GM21515 (cell line): ENCODE measurements around the gene METTL27.
"Not testable (repeated sequence)": the region's sequence is repeated elsewhere in the genome, so short reads cannot be mapped to it uniquely, and the experiment has no call there.

ENCODE experiments used
- ATAC-seq: cut with Tn5 transposase; IDR thresholded peaks from one replicate; pipeline ENCODE4 v1.9.1; 2021; ENCODE audit not compliant: unreplicated experiment

Gene METTL27, protein sequence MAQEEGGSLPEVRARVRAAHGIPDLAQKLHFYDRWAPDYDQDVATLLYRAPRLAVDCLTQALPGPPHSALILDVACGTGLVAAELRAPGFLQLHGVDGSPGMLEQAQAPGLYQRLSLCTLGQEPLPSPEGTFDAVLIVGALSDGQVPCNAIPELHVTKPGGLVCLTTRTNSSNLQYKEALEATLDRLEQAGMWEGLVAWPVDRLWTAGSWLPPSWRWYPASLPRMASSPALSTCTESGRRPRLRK

DNA sequence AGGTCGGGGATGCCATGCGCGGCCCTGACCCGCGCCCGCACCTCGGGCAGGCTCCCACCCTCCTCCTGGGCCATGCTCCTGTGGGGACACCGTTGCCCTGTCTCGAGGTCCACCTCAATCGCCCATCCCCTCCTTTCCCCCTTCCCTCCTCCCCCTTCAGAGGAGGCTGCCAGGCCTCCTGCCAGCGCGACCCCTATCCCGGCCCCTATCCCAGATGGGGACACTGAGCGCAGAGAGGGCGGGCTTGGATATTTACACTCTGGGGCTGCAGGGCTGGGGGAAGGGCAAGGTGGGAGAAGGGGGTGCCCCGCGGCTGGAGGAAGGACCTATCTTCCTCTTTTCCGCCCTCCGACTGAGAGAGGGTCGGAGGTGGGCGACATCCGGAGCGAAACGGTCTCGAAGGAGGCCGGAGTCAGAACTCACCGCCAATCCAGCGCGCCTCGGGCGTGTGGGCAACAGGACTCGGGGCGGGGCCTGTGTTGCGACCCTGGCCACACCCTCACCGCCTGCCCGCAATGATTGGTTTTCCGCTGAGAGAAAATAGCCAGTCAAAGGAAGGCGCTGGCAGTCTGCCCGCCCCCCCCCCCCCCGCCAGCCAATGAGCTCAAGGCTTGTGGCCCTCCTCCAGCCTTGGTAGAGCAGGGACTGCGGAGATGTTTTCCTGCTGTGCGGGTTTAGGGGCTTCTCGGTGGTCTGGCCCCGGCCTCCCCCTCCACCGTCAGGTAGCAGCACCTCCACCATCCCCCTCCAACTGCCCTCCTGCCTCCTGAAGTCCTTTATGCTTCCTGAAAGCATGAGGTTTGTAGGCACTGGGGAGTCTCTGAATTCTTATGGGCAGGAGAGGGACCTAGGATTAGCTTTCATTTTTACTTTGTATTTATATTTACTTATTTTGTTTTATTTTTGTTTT is at the start of gene METTL27:
Gene METTL27 (minus strand): TSS at position 450 of the 910 bp plus-strand sequence. CDS start 376 bp downstream, at position 74.
- ATAC-seq: peak; percentile 94

DNA sequence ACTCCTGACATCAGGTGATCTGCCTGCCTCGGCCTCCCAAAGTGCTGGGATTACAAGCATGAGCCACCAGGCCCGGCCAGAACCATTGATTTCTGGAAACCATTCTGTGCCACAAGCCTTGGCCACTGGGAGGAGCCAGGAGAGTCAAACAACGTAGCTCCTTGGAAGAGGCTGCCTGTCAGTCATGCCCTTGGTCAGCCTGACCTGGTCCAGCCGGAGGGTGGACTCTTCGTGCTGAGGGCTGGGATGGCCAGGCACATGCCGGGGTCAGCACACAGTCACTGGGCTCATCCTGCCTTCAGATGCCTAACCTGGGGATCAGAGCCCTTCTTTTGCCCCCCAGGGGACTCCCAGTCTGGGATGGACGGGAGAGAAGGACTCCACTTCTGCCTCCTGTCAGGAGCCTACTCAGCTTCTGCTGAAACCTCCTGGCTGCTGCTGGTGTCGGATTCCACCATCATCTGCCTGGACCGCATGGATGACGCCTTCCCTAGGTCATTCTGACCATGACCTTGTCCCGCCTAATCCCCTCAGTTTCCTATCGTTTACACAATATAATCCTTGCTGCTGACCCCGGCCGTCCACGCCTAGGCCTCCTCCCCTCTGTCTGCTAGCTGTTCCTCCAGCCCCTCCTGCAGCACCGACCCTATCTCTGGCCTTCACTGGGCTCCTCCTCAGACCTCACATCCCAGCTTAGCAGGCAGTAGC is 49.0 kb upstream of the METTL27 start:
- ATAC-seq: no peak

DNA sequence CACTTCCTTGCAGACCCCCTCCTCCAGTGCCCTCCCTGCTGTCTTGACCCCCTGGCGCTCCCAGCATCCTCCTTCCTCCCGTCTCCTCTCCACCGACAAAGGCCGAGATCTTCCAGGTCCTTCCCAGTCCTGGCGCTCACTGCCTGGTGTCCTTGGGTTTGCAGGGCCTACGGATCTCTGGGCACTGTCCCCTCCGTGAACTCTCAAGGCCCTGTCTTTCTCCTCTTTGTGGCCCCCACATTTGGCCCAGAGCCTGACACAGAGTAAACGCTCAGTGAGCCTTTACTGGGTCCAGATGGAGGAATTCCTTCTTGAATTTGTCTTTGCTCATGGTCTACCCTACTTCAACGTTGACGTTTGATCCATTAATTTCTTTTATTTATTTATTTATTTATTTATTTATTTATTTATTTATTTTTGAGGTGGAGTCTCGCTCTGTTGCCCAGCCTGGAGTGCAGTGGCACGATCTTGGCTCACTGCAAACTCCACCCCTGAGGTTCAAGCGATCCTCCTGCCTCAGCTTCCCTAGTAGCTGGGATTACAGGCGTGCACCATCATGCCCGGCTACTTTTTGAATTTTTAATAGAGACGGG is 48.3 kb upstream of the METTL27 start:
- ATAC-seq: no peak

DNA sequence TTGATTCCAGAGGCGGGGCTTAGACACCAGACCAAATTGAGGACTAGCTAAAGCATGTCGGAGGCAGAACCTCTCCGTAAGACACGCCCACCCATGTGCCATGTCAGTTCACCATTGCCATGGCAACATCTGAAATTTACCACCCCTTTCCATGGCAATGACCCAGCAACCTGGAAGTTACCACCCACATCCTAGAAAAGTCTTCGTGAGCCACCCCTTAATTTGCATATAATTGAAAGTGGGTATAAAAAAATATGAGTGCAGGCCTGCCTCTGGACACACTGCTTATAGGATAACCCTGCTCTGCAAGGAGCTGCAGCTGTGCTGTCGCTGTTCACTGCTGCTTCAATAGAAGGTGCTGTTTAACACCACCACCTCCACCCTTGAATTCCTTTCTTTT is 46.6 kb upstream of the METTL27 start:
- ATAC-seq: no peak

DNA sequence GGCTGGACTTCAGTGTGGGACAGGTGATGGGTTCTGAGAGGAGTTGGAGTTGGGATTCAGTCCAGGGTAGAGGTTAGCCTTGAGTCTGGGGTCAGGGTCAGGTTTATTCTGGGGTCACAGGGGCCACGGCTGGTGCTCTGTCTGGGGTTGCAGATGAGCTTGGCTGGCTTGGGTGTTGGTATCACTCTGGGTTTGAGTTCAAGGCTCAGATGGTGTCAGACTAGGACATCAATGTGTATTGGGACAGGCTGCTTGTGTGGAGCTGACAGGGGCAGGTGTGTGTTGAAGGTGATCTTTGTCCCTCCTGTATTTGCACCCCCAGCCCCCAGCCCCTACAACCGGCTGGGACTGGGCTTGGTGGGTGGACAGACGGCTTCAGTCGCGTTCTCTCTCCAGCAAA is 45.4 kb upstream of the METTL27 start:
- no peak for ATAC-seq

DNA sequence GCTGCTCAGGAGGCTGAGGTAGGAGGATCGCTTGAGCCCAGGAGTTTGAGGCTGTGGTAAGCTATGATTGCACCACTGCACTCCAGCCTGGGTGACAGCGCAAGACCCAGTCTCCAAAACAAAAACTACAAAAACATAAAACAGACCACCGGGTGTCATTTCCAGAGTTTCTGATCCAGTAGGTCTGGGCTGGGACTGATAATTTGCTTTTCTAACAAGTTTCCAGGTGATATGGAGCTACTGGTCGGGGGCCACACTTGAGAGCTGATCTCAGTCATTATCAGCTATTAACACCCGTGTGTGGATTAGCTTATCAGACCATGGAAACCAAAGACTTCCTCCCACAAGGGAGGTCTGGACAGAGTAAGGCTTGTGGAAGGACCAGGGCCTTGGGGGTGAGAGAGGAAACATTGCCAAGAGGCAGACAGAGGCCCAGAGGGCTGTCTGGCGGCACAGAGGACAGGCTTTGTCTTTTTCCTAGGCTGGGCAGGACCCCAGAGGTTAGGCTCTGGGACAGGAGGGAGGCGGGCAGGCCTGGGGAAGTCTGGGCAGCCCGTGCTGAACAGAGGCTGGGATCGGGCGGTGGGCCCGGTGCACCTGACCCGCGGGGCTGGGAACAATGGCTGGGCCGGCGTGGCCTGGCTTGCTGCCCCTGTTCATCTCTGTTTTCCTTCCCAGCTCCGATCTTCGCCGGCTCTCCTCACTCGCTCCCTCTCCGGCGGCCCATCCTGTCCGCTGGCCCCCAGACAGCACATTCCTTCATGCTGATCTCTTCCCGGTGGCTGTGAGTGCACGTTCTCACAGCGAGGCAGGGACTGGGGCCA is 43.9 kb upstream of the METTL27 start:
- no peak for ATAC-seq

DNA sequence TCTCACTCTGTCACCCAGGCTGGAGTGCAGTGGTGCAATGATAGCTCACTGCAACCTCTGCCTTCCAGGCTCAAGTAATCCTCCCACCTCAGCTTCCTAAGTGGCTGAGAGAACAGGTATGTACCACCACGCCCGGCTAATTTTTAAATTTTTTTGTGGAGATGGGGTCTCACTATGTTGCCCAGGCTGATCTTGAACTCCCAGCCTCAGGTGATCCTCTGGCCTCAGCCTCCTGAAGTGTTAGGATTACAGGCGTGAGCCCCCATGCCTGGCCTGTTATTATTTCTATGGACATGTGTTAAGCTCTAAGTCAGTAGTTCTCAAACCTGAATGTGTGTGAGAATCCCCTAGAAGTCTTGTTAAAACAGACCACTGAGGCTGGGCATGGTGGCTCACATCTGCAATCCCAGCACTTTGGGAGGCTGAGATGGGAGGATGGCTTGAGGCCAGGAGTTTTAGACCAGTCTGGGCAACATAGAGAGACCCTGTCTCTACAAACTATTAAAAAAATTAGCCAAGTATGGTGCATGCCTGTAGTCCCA is 43.2 kb upstream of the METTL27 start:
- no peak for ATAC-seq

DNA sequence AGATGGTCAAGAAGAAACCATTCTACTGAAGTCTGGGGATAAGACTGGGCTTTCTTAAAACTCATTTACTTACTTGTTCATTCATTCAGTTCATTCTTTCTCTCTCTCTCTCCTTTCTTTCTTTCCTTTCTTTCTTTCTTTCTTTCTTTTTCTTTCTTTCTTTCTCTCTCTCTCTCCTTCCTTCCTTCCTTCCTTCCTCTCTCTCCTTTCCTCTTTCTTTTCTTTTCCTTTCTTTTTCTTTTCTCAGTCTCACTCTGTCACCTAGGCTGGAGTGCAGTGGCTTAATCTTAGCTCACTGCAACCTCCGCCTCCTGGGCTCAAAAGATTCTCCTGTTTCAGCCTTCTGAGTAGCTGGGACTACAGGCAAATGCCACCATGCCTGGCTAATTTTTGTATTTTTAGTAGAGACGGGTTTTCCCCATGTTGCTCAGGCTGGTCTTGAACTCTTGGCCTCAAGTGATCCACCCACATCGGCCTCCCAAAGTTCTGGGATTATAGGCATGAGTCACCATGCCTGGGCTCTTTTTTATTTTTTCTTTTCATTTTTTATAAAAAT is 42.6 kb upstream of the METTL27 start:
- not testable (repeated sequence) for ATAC-seq

DNA sequence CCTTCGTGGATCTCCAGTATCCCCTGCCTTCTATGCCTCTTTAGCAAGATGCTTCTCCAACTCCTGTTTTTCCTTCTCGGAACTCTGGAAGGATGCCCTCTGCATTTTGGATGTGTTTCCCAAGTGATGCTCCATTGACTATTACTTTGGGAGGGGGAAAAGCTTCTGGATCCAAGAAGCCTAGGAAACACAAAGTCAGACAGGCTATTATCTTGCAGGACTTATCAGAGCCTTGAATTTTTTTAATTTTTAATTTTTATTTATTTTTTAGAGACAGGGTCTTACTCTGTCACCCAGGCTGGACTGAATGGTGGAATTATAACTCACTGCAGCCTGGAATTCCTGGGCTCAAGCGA is 39.7 kb upstream of the METTL27 start:
- no peak for ATAC-seq

DNA sequence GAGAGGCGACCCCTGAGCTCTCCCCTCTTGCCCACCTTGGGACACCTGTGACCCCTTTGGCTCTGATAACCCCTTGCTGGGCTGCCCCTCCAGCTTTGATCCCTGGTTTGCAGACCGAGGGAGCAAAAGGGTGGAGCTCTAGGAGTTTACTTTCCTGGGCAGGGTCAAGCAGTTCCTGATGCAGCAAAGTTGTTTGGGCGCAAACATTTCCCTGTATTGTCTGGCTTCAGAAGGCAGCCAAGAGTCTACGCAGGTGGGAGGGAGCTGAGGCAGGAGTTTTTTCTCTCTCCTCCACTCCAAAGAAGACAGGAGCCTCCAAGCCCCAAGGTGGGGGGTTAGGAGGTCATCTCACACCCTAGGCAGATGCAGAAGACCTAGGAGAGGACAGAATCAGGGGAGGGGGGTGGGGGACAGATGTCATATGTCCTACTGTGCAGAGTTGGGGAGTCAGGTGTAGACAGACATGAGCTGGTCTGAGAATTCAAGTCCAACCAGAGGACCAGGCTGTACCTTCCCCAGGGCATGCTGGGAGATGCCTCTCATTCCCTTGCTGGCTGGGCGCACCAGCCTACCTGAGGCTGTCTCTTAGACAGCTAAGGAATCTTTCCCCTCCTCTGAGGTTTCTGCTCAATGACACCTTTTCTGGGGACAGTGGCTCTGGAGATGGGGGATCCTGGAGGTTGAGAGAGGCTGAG is 39.2 kb upstream of the METTL27 start:
- ATAC-seq: no peak

DNA sequence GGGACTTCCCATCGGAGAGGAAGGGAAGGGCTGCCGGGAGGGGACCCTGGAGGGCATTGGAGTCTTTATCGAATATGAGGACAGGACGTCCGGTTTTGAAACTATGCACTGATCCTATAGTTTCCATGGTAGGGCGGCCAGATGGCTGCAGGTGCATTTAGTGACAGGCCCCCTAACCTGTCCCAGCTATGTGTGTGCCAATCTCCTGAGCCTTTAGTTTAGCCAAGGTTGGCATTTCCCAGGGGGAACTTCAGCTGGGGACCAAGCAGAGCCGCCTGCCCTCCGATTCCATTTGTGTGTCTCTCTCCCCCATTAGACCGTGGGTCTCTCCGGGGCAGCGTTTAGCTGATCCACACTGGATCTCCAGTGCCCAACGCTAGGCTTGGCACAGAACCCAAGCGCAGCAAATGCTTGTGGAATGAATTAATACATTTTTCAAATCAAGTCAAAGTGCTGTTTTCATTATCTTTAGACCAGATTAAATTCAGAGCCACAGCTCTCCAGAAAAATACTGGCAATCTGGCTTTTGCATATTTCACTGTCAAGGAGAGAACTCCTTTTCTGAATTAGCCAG is 38.5 kb upstream of the METTL27 start:
- ATAC-seq: no peak

DNA sequence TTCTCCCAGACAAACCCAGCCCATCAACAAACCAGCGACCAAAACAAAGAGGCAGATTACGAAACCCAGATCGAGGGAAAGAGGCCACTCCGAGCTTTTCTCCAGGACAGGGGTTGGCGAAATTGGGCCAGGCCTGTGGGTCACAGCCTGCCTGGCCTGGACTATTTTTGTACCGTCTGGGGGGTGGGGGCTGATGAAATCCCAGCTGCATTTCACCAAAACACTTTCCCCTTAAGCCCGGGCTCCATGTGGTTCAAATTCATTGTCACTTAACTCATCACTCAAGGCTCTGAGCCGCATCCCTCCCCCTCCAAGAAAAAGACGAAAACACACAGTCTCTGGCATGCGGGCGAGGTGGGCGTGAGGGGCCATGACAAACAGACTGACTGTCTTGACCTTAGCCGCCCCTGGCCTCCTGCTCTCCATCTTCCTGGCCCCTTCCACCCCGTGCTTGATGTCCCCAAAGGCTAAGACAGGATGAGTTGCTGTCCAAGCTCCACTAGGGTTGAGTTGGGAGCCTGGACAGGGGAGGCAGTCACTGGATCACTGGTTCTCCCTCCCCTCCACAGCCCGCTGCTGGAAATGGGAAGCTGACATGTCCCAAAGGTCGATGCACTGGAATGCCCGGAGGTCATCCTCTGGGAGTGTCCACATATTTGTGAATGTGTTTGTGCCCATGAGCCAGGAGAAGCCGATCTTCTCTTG is 37.8 kb upstream of the METTL27 start:
- ATAC-seq: no peak

DNA sequence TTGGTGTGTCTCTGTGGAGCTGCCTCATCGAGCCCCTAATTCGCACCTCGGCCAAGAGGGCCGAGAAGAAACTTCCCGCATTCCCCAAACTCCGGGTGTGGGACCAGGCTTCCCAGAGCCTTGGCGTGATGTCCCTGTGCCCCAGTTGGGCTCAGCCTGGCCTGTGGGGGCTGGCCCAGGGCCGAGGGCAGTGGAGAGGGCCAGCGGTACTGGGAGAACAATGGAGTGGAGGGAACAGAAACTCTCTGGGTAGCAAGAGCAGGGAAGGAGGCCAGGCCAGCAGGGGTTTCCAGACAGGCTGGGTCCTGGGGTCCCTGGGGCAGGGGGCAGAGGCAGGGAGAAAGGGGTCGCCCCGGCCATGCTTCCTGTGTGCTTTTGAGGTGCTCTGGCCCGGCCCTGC is 34.7 kb upstream of the METTL27 start:
- ATAC-seq: no peak

DNA sequence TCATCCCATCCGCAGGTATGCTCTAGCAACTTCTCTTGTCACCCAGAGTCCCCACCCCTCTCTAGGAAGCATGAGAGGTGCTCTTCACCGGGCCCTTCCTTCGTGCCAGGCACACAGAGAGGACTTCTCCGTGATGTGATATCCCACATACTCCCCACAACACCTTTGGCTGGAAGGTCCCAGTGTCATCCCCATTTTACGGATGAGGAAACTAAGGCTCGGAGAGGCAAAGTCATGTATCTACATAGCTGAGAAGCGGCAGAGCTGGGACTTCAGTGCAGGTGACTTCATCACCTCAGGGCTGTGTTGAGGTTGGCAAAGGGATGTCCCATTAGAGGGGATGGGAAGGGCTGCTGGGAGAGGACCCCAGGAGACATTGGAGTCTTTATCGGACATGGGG is 34.0 kb upstream of the METTL27 start:
- no peak for ATAC-seq

DNA sequence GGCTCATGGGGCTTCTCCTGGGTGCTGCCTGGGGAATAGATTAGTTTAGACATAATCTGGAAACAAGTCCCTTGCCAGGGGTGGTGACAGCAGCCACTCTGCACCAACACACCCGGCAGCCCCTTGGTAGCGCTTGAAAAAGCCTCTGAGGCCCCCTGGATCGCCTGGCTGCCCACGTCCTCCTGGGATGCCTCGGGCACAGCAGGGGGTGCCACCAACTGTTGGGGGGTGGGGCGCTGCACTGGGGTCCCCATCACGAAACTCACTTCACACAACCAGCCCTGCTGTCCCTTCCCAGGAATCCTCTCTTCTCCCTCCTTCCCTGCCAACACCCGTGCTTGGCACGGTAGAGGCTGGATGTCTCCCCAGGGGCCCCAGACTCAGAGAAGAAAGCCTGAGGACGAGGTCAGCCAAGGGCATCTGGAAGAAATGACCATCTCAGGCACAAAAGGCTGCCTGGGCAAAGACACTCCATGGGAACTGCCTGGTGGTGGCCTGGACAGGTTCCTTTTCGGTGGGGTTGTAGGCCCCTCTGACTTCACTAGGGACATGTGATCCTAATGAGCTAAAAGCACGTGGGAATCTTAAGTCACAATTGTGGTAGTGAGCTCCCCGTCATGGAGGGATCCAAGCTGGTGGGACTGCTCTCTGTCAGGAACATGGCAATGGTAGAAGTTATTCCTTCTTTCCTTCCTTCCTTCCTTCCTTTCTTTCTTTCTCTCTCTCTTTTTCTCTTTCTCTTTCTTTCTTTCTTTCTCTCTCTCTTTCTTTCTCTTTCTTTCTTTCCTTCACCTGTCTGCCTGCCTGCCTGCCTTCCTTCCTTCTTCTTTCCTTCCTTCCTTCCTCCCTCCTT is 30.0 kb upstream of the METTL27 start:
- no peak for ATAC-seq

DNA sequence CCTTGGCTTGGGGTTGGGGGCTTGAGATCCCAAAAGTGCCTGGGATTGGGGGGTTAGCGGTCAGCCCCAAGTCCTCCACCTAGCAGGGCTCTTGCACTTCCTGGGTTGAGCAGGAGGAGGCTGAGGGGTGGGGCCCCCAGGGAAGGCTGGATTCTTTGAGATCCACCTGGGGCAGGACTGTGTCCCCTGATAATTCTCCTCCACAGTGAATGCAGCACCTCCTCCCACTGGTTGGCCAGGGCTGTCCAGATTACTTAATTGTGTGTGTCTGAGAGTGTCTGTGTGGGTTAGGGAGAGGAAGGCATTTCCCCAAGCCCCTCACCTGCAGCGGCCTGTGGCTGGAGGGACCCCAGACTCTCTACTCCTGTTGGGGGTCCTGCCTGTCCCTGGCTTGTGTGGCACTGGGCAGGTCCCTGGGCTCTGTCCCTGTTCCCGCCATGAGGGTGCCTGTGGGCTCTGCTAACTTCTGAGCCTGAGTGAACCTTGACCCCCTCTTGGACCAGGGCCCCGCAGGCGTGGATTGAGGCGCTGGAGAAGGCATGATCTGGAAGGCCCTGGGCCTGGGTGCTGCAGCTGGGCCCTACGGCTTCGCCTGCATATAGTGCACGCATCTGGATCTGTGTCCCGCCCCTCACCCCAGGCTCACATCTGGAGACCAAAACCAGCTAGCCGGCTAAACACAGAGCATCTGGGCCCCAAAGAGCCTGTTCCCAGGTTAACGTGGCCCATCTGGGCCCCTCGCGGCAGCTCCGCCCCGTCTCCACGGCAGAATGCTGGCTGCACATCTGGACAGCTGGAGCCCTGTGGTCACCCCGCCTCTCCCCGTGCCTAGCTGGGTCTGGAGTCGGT is 29.1 kb upstream of the METTL27 start:
- ATAC-seq: no peak
